ENCODE data around the gene FRMD4A.

- TF ChIP-seq, protein P1, sequence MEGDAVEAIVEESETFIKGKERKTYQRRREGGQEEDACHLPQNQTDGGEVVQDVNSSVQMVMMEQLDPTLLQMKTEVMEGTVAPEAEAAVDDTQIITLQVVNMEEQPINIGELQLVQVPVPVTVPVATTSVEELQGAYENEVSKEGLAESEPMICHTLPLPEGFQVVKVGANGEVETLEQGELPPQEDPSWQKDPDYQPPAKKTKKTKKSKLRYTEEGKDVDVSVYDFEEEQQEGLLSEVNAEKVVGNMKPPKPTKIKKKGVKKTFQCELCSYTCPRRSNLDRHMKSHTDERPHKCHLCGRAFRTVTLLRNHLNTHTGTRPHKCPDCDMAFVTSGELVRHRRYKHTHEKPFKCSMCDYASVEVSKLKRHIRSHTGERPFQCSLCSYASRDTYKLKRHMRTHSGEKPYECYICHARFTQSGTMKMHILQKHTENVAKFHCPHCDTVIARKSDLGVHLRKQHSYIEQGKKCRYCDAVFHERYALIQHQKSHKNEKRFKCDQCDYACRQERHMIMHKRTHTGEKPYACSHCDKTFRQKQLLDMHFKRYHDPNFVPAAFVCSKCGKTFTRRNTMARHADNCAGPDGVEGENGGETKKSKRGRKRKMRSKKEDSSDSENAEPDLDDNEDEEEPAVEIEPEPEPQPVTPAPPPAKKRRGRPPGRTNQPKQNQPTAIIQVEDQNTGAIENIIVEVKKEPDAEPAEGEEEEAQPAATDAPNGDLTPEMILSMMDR (IDR thresholded peaks at IDR 0.05), result no peak
- TF ChIP-seq, protein P2, sequence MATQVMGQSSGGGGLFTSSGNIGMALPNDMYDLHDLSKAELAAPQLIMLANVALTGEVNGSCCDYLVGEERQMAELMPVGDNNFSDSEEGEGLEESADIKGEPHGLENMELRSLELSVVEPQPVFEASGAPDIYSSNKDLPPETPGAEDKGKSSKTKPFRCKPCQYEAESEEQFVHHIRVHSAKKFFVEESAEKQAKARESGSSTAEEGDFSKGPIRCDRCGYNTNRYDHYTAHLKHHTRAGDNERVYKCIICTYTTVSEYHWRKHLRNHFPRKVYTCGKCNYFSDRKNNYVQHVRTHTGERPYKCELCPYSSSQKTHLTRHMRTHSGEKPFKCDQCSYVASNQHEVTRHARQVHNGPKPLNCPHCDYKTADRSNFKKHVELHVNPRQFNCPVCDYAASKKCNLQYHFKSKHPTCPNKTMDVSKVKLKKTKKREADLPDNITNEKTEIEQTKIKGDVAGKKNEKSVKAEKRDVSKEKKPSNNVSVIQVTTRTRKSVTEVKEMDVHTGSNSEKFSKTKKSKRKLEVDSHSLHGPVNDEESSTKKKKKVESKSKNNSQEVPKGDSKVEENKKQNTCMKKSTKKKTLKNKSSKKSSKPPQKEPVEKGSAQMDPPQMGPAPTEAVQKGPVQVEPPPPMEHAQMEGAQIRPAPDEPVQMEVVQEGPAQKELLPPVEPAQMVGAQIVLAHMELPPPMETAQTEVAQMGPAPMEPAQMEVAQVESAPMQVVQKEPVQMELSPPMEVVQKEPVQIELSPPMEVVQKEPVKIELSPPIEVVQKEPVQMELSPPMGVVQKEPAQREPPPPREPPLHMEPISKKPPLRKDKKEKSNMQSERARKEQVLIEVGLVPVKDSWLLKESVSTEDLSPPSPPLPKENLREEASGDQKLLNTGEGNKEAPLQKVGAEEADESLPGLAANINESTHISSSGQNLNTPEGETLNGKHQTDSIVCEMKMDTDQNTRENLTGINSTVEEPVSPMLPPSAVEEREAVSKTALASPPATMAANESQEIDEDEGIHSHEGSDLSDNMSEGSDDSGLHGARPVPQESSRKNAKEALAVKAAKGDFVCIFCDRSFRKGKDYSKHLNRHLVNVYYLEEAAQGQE (IDR thresholded peaks at IDR 0.05; ENCODE audit: low read depth, low read length), result no peak
- no peak for TF ChIP-seq EZH2phosphoT487 (IDR thresholded peaks at IDR 0.05; ENCODE audit: borderline replicate concordance, low read depth)
- no peak for TF ChIP-seq ELF1 (IDR thresholded peaks at IDR 0.05)
- TF ChIP-seq POLR2AphosphoS5 (IDR thresholded peaks at IDR 0.05; ENCODE audit: low read depth, low read length), result no peak
- TF ChIP-seq EP300 (IDR thresholded peaks at IDR 0.05; ENCODE audit: borderline replicate concordance in 1 of 2, low read depth in 1 of 2, low read length in 1 of 2), result no peak
- TF ChIP-seq RFX5 (IDR thresholded peaks at IDR 0.05; ENCODE audit: low read length), result no peak
- TF ChIP-seq GABPA (IDR thresholded peaks at IDR 0.05; ENCODE audit: low read depth), result no peak
- no peak for TF ChIP-seq TAF1 (IDR thresholded peaks at IDR 0.05; ENCODE audit: borderline replicate concordance, low read depth, low read length)
- no peak for TF ChIP-seq FOXM1 (IDR thresholded peaks at IDR 0.05; ENCODE audit: low read depth)
- no peak for TF ChIP-seq FOXJ3 (CRISPR knock-in tag; IDR thresholded peaks at IDR 0.05)
These were observed 214.7 kb downstream of the FRMD4A start for GRCh38 chr10:14116021-14116420.
